Muscle of leg (tissue), 11 donors: ENCODE results near the gene CAPG. TPM values are rescaled to one million over a fixed set of nuclear protein-coding genes. Genes with fewer than 3 reads are reported as not detected.
"Not testable (repeated sequence)": the region's sequence is repeated elsewhere in the genome, so short reads cannot be mapped to it uniquely, and the experiment has no call there.

Experiments used
- DNase-seq: peaks from one replicate; pipeline ENCODE4 v3.0.0; 2013
- H3K27ac ChIP-seq: one replicate; pipeline ENCODE4 v1.5.1; 2013; ENCODE audit warnings: mild to moderate bottlenecking, low read length, control low read depth
- H3K27me3 ChIP-seq: one replicate; pipeline ENCODE4 v1.6.1; 2013; ENCODE audit warnings: low read length; ENCODE audit not compliant: control insufficient read depth, insufficient read depth
- H3K36me3 ChIP-seq: one replicate; pipeline ENCODE4 v1.6.1; 2013; ENCODE audit warnings: low read length; ENCODE audit not compliant: control insufficient read depth, insufficient read depth
- H3K4me1 ChIP-seq: one replicate; pipeline ENCODE4 v1.6.1; 2013; ENCODE audit warnings: low read length; ENCODE audit not compliant: control insufficient read depth, insufficient read depth
- H3K4me3 ChIP-seq: one replicate; pipeline ENCODE4 v1.5.1; 2013; ENCODE audit warnings: low read length, control low read depth
- H3K9me3 ChIP-seq: replicated peaks from 2 replicates; pipeline ENCODE4 v1.6.1; 2013; ENCODE audit warnings: low read depth, low read length; ENCODE audit not compliant: control insufficient read depth
- WGBS: methylation state at CpG from one replicate; pipeline ENCODE4 v1.1.5; 2013; ENCODE audit warnings: missing lambda C conversion rate; ENCODE audit not compliant: insufficient coverage; 5-methylcytosine and 5-hydroxymethylcytosine counted together
- polyA plus RNA-seq, 8 donors: library from polyadenylated mRNA; unstranded; fragments of 120-200 nt; gene quantifications; one replicate each; pipeline versions ENCODE4 v1.2.1 to v1.2.3, GENCODE V29; 2013; ENCODE audit warnings: inconsistent platforms in 1 of 8, low replicate concordance in 1 of 8; ENCODE audit not compliant: insufficient read length in 8 of 8, insufficient read depth in 1 of 8
- total RNA-seq: library from RNA; stranded (reverse); fragments of 120-200 nt; gene quantifications from one replicate; pipeline ENCODE4 v1.2.4, GENCODE V29; 2013

The CAPG gene
- total and polyA plus RNA-seq, 9 donors = 13.9 to 48.5 (median 26.4) TPM

GRCh38 chr2:85439569-85439968 lies 29.4 kb upstream of the CAPG start:
- H3K4me3 ChIP-seq, H3K36me3 ChIP-seq, H3K27me3 ChIP-seq, DNase-seq, H3K27ac ChIP-seq, H3K9me3 ChIP-seq: not testable (repeated sequence)
- WGBS = 90% methylated on average over 6 of the region's 9 CpGs
- peaks cover 43% of the 10 kb centered on the region for H3K4me1 ChIP-seq

DNA sequence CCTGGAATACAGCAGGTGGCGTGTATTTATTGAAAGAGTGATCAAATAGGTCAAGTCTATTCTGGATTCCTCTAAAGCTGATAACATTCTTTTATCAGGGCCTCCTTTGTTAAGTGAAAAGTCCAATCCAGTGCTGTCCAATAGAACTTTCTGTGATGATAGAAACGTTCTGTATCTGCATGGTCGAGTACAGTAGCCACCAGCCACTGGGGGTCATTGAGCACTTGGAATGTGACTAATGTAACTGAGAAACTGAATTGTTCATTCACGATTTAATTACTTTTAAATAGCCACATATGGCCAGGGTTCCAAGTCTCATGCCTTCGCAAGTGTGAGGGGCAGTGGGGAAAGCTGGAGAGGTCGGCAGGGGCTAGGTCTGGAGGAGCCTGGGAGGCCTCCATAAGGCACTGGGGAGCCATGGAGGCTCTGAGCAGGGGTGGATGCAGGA lies 28.9 kb upstream of the CAPG start:
- Histone ChIP-seq H3K27me3 (no peaks in the 10 kb centered on the region), H3K9me3 (no peaks in the 10 kb centered on the region), H3K36me3 (no peaks in the 10 kb centered on the region), H3K4me3 (no peak overlapping the region), H3K27ac (no peak overlapping the region), H3K4me1 (peaks cover 45% of the 10 kb centered on the region)
- 84% methylated on average over 3 of the region's 6 CpGs for WGBS
- DNase-seq = no peak

- Histone ChIP-seq H3K36me3 (no peaks in the 10 kb centered on the region), H3K27me3 (no peaks in the 10 kb centered on the region), H3K4me3 (peak overlapping the region; percentile 47), H3K9me3 (no peaks in the 10 kb centered on the region), H3K4me1 (peaks cover 51% of the 10 kb centered on the region), H3K27ac (peak overlapping the region; percentile 71)
- 9% methylated on average over 12 of the region's 19 CpGs for WGBS
- peak; percentile 43 for DNase-seq
These were observed 28.2 kb upstream of the CAPG start for GRCh38 chr2:85438201-85439024.

GRCh38 chr2:85437488-85438200 lies 27.5 kb upstream of the CAPG start:
- H3K36me3 ChIP-seq = no peaks in the 10 kb centered on the region
- no peaks in the 10 kb centered on the region for H3K9me3 ChIP-seq
- peaks cover 59% of the 10 kb centered on the region for H3K4me1 ChIP-seq
- H3K27me3 ChIP-seq = no peaks in the 10 kb centered on the region
- peak overlapping the region; percentile 47 for H3K4me3 ChIP-seq
- 2% methylated on average over 47 of the region's 64 CpGs for WGBS
- peak; percentile 91 for DNase-seq
- H3K27ac ChIP-seq = peak overlapping the region; percentile 77

- WGBS = 41% methylated on average over 4 of the region's 10 CpGs
- Histone ChIP-seq H3K27me3 (no peaks in the 10 kb centered on the region), H3K4me1 (peaks cover 63% of the 10 kb centered on the region), H3K4me3 (peak overlapping the region; percentile 47), H3K9me3 (no peaks in the 10 kb centered on the region), H3K27ac (peak overlapping the region; percentile 77), H3K36me3 (no peaks in the 10 kb centered on the region)
- DNase-seq = no peak
These were observed 26.8 kb upstream of the CAPG start for GRCh38 chr2:85436836-85437487.

- H3K27ac ChIP-seq = no peak overlapping the region
- no peak overlapping the region for H3K4me3 ChIP-seq
- WGBS = 90% methylated on average over 14 of the region's 16 CpGs
- no peak for DNase-seq
- no peaks in the 10 kb centered on the region for H3K36me3 ChIP-seq
- no peaks in the 10 kb centered on the region for H3K27me3 ChIP-seq
- H3K9me3 ChIP-seq = no peaks in the 10 kb centered on the region
- peaks cover 71% of the 10 kb centered on the region for H3K4me1 ChIP-seq
These were observed 26.0 kb upstream of the CAPG start for GRCh38 chr2:85435981-85436835.

DNA sequence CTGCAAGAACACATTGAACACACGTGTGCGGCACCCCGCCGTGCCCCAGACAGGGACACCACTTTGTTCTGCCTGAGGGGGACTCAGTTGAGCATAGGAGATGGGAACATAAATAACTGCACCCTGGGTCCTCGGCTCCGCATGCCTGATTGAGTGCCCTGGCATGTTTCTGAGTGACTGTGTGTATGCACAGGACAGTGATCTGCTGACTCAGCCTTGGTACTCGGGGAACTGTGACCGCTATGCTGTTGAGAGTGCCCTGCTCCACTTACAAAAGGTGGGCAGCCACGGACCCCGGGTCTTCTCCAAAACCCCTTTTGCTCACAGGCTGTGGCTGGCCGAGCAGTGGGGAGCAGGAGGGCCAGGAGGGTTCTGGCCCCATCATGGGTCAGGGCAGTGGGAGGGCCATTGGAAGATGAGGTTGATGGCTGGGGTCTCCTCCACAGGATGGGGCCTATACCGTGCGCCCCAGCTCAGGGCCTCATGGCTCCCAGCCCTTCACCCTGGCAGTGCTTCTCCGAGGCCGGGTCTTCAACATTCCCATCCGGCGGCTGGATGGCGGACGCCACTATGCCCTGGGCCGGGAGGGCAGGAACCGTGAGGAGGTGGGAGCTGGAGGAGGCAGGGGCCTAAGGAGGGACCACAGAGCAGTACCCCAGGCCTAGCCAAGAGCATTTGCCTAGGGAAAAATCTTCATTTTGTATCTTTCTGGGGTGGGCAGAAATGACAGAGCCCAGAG lies 25.2 kb upstream of the CAPG start:
- Histone ChIP-seq H3K4me3 (no peak overlapping the region), H3K36me3 (no peaks in the 10 kb centered on the region), H3K4me1 (peaks cover 78% of the 10 kb centered on the region), H3K27me3 (no peaks in the 10 kb centered on the region), H3K27ac (peak overlapping the region; percentile 20), H3K9me3 (no peaks in the 10 kb centered on the region)
- no peak for DNase-seq
- WGBS = 86% methylated on average over 17 of the region's 21 CpGs

DNA sequence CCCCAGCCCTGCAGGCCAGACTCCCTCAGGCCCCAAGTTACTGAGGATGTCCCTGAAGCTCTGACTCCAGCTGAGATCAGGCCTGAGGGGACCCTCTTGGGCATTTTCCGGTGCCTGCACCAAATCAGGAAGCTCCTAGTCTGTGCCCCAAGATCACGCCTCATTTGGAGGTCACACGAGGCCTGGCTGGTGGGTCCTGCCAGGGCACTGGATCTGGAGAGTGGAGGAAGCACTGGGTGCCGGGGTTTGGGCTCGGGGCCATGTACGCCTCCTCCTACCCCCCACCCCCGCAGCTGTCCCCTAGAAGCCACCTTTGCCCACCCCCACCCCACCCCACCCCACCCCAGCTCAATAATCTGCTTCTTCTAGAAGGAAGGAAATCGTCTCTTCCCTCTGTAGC lies 24.5 kb upstream of the CAPG start:
- Histone ChIP-seq H3K27me3 (no peaks in the 10 kb centered on the region), H3K4me3 (no peak overlapping the region), H3K4me1 (peaks cover 84% of the 10 kb centered on the region), H3K9me3 (no peaks in the 10 kb centered on the region), H3K27ac (peak overlapping the region; percentile 70), H3K36me3 (no peaks in the 10 kb centered on the region)
- 33% methylated on average over 1 of the region's 8 CpGs for WGBS
- DNase-seq = no peak

- WGBS = 14% methylated on average over 6 of the region's 6 CpGs
- Histone ChIP-seq H3K27me3 (no peaks in the 10 kb centered on the region), H3K36me3 (no peaks in the 10 kb centered on the region), H3K9me3 (no peaks in the 10 kb centered on the region), H3K27ac (peak overlapping the region; percentile 79), H3K4me3 (no peak overlapping the region), H3K4me1 (peaks cover 88% of the 10 kb centered on the region)
- DNase-seq = peak; percentile 97
These were observed 23.4 kb upstream of the CAPG start for GRCh38 chr2:85433511-85434089.
